H1 (cell line): ENCODE measurements around the gene GLIS2.

Experiments used
- CEBPB ChIP-seq: IDR thresholded peaks from 2 replicates; pipeline ENCODE4 v1.6.1; 2012; ENCODE audit warnings: low read depth, low read length
- EP300 ChIP-seq, 2 experiments: IDR thresholded peaks; 1 replicate in 1 of 2; 2 replicates in 1 of 2; pipeline ENCODE4 v1.6.1; 2011 to 2012; ENCODE audit warnings: low read depth in 2 of 2, low read length in 2 of 2, mild to moderate bottlenecking in 2 of 2, borderline replicate concordance in 1 of 2, inconsistent platforms in 1 of 2, moderate library complexity in 1 of 2
- POLR2A ChIP-seq, 2 experiments: IDR thresholded peaks; 1 replicate in 1 of 2; 2 replicates in 1 of 2; pipeline ENCODE4 v1.6.1; 2011; ENCODE audit warnings: low read depth in 2 of 2, low read length in 2 of 2, mild to moderate bottlenecking in 2 of 2; ENCODE audit errors: control extremely low read depth in 1 of 2
- RAD21 ChIP-seq, 2 experiments: IDR thresholded peaks in 1 of 2; conservative IDR thresholded peaks in 1 of 2; 2 replicates each; pipeline ENCODE4 v1.6.1; 2011; ENCODE audit warnings: low read depth in 2 of 2, low read length in 2 of 2, improper control_type of control experiment in 1 of 2, inconsistent platforms in 1 of 2, mild to moderate bottlenecking in 1 of 2, moderate library complexity in 1 of 2
- SP1 ChIP-seq: IDR thresholded peaks from 2 replicates; pipeline ENCODE4 v1.6.1; 2011; ENCODE audit warnings: low read depth, low read length
- TAF7 ChIP-seq: optimal IDR thresholded peaks from 2 replicates; pipeline ENCODE3; 2011; ENCODE audit warnings: low read depth, mild to moderate bottlenecking, inconsistent platforms, low read length, moderate library complexity, borderline replicate concordance
- TF ChIP-seq, protein P1 (sequence below), 3 experiments: IDR thresholded peaks; 1 replicate in 2 of 3; 2 replicates in 1 of 3; pipeline versions ENCODE4 v1.5.1 to v1.6.1; 2011; ENCODE audit warnings: low read length in 3 of 3, mild to moderate bottlenecking in 3 of 3, inconsistent platforms in 2 of 3, low read depth in 1 of 3, moderate library complexity in 1 of 3; ENCODE audit not compliant: insufficient read depth in 1 of 3; ENCODE audit errors: control extremely low read depth in 1 of 3

DNA sequence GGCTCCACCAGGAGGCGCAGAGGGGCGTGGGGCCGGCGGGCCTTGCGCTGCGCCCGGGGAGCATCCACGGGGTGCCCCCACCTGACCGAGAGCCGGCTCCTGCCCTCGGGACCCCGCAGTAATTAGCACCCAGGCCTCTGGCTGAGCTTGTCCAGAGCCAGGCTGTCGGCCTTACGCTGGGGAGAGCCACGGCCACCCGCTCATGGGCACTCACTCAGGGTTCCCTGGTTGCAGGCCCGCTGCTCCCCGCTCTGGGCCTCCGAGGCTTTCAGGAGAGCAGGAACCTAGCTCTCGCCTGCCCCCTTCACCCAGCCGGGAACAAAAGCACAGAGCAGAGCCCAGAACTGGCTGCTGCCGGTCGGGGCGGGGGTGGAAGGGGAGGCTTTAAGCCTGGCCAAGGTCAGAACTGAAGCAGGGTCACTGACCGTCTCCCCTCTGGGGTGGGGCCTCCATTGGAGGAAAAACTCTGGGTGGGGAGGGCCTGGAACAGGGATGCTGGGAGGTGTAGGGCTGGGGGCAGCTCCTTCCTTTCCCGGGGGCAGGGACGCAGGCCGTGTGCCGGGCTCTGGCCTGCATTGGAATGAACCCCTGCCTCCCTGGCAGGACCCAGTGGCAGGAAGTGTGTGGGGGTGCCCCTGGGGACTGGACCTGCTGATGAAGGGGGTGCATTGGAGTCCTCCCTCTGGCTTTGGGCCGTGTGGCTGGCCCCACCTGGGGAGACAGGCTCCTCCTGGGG, 12.3 kb downstream of the GLIS2 start:
- TF ChIP-seq RAD21 (IDR thresholded peaks at IDR 0.05 in 1 of 2, conservative IDR thresholded peaks at IDR 0.05 in 1 of 2; ENCODE audit: low read depth in 2 of 2, low read length in 2 of 2) (peak; percentile 70 to 82), POLR2A (IDR thresholded peaks at IDR 0.05; ENCODE audit: control extremely low read depth in 1 of 2, low read depth in 2 of 2, low read length in 2 of 2) (no peak; a peak in 1 of 3 replicates), CEBPB (no peak), TAF7 (peak; percentile 22), SP1 (no peak), EP300 (IDR thresholded peaks at IDR 0.05; ENCODE audit: borderline replicate concordance in 1 of 2, low read depth in 2 of 2, low read length in 2 of 2) (no peak)
- TF ChIP-seq, protein P1, sequence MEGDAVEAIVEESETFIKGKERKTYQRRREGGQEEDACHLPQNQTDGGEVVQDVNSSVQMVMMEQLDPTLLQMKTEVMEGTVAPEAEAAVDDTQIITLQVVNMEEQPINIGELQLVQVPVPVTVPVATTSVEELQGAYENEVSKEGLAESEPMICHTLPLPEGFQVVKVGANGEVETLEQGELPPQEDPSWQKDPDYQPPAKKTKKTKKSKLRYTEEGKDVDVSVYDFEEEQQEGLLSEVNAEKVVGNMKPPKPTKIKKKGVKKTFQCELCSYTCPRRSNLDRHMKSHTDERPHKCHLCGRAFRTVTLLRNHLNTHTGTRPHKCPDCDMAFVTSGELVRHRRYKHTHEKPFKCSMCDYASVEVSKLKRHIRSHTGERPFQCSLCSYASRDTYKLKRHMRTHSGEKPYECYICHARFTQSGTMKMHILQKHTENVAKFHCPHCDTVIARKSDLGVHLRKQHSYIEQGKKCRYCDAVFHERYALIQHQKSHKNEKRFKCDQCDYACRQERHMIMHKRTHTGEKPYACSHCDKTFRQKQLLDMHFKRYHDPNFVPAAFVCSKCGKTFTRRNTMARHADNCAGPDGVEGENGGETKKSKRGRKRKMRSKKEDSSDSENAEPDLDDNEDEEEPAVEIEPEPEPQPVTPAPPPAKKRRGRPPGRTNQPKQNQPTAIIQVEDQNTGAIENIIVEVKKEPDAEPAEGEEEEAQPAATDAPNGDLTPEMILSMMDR (IDR thresholded peaks at IDR 0.05; ENCODE audit: control extremely low read depth in 1 of 3, insufficient read depth in 1 of 3, low read depth in 1 of 3, low read length in 3 of 3), result peak; percentile 60 to 76 (median 71)
